ENCODE results near the gene BCO2.
"Not testable (repeated sequence)": the region's sequence is repeated elsewhere in the genome, so short reads cannot be mapped to it uniquely, and the experiment has no call there.

The BCO2 gene

DNA sequence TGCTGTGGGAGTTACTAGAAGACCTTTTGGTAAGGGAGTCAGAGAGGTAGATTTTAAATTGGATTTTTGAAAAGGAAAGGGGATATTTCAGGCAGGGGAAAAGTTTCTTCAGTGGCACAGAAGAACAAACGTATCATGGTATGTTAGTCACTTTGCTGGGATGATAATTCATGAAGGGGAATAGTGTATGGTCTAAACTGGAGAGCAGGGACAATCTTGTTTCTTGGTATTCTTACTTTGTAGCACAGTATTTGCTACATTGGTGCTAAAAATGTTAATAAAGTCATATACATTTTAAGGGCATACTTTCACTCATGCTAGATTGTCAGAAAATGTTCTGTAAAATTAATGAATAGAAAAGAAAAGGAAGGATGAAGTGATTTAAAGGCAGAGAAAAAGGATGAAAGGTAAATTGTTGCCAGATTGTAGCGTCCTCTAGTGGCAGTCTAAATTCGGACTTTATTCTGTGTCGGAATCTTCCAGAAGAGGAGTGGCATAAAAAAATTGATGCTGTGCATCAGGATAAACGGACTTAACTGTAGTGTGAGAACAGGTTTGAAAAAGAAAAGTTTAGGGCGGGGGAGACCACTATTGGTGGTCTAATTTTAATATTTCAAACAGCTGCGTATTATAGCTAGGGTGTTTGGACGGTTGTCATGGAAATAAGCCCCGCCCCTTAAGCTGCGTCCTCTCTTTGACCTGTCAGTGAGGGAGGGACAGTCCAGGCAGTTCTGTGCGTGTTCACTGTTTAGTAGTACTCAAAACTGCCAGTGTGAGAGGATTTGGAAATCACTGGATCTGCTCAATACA lies at the start of gene BCO2:
BCO2 (plus strand) TSS at position 724 of the 810 bp plus-strand sequence. CDS start 90 bp downstream, outside the sequence.
- DNase-seq (ENCODE audit: low spot score), result peak; percentile 95

DNA sequence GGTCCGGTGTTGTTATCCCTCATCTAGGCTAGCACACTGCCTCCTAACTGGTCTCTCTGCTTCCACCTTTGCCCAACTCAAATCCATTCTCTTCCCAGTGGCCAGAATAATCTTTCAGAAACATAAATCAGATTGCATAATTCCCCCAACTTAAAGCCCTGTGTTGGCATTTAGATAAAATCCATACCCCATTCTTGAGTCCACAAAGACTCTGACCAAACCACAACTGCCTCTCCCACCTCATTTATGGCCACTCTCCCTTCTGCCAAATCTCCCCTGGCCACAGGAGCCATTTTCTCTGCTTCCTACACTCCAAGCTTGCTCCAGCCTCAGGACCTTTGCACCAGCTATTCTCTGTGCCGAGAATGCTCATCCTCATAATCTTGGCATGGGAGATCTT lies 48.3 kb upstream of the BCO2 start:
- no peak for DNase-seq (ENCODE audit: low spot score)

DNA sequence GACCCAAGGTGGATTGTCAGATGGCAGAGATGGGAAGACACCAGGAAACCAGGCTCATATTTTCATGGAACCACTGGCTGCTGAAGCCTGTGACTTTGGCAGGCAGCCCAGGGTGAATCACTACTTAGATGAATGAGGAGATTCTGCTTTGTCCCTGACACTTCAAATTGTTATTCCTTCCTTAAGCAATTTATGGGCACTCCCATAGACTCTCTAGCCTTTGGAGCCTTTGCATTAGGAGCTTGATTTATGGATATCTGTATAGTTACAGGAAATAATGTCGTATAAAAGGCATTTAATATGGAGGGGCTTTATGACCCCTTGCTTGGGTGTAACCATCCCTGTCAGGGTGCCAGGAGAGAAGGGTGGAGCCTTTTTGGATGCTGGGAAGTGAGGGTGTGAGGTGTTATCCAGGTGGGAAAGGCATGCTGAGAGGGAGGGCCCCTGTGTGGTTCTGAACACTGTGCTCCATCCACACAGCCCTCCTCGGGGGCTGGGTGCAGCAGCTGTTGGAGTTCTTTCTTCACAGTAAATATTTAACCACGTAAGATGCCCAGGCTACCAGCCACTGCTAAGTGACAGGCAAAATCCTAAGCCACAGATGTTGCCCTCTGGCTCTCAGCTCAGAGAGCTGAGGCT lies 46.7 kb upstream of the BCO2 start:
- peak; percentile 82 for DNase-seq (ENCODE audit: low spot score)

DNA sequence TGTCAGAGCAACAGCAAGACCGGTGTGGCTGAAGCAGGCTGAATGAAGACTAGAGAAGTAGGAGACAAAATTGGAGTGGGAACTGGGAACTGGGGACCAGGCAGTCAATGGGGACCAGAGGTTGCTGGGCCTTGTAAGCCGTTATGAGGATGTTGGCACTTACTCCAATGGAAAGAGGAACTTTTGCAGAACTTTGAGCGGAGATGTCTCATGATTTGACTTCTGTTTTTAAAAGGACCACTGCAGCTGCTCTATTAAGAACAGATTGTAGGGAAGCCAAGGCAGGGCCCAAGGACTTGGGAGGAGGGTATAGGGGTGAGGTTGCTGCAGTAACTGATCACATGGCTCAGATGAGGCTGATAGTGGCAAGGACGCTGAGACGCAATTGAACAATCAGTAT lies 45.7 kb upstream of the BCO2 start:
- peak; percentile 89 for DNase-seq (ENCODE audit: low spot score)

GRCh38 chr11:112132737-112133136 lies 42.6 kb upstream of the BCO2 start:
- no peak for DNase-seq (ENCODE audit: low spot score)

- DNase-seq (ENCODE audit: low spot score), result no peak
Observed at GRCh38 chr11:112134473-112134872, 40.8 kb upstream of the BCO2 start.

GRCh38 chr11:112143597-112143996 lies 31.7 kb upstream of the BCO2 start:
- no peak for DNase-seq (ENCODE audit: low spot score)

DNA sequence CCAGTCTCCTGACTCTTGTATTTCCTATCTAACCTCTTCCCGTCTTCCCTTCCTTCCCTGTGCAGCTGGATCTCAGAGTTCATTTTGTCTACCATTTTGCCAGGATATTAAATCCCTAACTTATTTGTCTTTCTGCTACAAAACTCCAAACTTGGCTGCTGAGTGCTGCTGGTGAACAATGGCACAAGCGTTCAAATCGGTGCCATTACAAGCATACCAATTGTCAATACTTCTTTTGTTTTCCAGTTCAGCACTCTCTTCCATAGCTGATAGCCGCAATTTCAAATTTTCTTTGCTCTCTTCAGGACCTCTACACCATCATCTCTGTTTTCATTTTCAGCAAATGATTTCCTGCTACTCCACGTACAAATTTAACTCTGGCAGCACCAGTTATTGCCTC lies 24.8 kb upstream of the BCO2 start:
- peak; percentile 85 for DNase-seq (ENCODE audit: low spot score)

DNA sequence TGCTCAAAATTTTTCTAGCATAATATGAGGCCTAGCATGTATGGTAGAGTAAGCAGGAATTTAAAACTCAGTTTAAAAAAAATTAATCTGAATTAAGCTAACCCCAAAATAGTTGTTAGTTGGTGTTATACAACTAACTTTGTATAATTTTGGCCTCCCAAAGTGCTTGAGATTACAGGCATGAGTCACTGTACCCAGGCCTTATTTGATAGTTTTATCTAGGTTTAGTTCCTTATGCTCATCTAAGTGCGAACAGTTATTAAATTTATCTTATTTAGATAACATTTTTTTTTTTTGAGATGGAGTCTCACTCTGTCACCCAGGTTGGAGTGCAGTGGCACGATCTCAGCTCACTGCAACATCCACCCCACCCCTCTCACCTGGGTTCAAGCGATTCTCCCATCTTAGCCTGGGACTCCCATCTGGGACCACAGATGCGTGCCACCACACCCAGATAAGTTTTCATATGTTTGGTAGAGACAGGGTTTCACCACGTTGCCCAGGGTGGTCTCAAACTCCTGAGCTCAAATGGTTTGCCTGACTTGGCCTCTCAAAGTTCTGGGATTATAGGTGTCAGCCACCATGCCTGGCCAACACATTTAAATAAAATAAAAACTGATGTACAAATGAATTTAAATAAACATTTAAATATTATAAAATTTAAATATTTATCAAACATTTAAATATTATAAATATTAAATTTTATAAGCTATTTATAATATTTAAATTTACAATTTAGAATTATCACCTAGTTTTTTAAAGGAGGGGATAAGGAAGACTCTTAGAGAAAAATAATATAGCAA lies 19.0 kb upstream of the BCO2 start:
- no peak for DNase-seq (ENCODE audit: low spot score)

- no peak for DNase-seq (ENCODE audit: low spot score)
Observed at GRCh38 chr11:112156956-112157766, 18.2 kb upstream of the BCO2 start.

GRCh38 chr11:112159098-112160065 lies 15.9 kb upstream of the BCO2 start:
- no peak for DNase-seq (ENCODE audit: low spot score)

DNA sequence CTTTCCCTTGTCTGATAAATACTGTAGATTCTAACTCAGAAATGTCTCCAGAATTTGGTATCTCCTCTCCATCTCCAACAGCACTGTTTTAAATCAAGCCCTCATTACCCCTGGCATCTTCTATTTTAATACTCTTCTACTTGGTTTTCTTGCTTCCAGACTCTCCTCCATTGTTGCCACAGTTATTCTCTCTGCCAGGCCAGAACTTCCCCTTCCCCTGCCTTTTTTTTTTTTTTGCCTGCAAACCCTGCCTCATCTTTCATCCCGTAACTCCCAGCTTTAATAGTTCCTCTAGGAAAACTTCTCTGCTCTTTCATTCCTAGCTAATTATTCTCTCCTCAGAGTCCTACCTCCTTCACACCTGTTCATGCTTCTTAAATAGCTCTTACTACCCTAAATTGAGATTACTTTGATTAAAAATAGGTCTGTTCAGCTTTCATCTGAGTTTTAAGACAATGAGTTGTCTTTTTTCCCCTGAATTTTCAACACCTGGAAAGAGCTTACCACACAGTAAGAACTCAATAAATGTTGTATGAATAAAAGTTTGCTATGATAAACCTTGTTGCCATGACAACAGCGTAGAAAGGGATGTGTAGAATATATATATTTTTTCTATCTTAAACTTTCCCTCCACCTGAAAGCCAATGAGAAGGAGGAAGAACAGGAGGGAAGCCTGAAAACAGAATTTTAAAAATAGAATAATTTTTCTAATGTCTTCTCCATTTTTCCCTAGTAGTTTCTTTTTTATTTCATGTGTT lies 15.0 kb upstream of the BCO2 start:
- no peak for DNase-seq (ENCODE audit: low spot score)

DNA sequence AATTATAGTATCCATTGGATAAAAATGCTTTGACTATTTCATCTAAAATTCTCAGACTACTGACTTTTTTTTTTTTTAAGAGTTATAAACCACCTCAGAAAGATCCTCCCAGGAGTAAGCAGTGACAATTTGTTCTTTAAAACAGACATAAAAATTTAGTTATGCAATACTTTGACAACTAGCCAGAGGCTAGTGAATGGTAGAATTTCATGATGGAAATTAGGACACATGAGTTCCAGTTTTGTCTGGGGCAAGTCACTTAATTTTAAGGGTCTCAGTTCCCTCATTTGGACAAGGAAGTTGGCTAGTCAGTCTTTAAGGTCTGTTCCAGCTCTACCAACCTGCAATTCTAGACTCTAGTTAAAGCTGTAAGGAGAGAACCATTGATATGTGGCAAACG lies 14.3 kb upstream of the BCO2 start:
- DNase-seq (ENCODE audit: low spot score), result no peak

GRCh38 chr11:112162200-112162599 lies 13.1 kb upstream of the BCO2 start:
- DNase-seq (ENCODE audit: low spot score), result not testable (repeated sequence)

DNA sequence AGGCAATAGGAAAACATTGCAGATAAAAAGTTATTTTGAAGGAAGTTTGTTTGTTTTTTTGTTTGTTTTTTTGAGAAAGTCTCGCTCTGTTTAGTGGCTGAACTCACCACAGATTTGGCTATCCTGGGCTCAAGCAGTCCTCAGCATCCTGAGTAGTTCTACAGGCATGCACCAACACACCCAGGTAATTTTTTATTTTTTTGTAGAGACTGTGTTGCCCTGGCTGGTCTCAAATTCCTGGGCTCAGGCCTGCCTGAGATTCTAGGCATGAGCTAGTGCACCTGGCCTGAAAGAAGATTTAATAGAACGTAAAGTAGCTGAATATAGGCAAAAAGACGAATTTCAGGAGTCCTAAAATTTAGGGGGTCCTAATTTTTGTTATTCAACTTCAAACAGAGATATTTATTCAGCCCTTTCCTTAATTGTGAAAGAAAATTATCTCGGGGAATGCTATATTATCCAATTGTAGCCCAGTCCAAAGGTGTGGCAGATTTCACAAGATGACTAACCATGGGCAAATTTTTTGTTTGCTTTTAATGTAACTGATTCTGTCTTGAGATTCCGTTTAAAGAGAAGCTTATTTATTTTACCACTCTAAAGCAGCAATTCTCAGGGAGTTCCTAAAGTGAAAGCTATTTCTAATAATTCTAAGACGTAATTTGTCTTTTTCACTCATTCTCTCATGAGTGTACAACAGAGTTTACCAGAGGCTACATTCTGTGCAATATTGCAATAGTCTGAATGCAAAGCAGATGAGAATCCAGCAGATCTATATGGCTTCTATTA lies 12.4 kb upstream of the BCO2 start:
- DNase-seq (ENCODE audit: low spot score), result no peak

DNA sequence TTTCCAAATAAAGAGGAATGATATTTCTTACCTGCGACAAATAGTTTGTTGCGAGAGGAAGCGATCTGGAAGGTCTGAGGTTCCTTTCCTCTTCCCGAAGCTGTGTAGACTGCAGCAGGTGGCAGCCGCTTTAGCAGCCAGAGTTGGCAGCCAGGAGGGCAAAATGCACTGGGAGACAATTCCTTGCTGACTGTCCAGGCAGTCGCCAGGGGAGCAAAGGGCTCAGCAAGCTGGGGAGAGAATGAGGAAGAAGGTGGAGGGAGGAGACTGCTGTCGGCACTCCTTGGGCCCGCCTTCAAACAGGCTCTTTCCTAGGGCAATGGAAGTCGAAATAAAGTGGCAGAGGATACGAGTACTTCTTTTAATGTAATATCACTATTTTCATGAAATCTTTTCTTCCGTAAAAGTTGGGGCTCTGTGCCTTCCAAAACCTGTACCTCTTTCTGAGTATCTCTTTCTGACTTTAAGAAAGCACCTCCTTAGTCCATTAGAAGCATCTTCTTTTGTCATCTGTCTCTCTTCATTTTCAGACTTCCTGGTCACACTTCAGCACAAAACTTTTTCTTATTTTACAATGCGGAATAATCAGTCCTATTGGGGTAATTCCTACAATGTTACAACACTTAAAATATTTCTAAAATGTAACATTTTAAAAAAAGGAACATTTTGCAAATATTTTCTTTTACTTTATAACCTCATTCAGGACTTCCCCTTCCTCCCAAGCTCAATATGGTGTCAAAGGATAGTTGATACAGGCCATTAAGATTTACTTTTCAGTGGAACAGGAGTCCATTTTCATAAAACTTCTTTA lies 11.2 kb upstream of the BCO2 start, which contains the start of gene IL18:
IL18 (minus strand) TSS at position 220 of the 811 bp plus-strand sequence. CDS start 9,041 bp downstream, outside the sequence.
- DNase-seq (ENCODE audit: low spot score), result no peak

DNA sequence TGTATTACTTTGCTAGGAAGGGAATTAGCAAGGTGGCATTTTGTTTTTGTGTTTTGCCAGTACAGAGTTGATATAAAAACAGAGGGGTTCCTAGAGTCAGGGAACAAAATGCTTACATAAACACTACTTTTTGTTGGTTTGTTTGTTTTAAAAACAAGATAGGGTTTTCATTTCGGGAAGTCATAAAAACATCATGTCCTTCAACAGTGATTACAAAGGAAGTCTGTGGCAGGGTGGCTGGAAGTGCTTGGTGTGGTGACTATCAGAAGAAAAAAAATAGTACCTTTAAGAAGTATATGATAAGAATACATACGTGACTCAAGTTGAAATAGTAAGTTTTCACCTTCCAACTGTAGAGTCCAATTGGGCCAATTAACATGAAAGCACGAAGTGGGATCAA lies 10.3 kb upstream of the BCO2 start:
- no peak for DNase-seq (ENCODE audit: low spot score)

- no peak for DNase-seq (ENCODE audit: low spot score)
Observed at GRCh38 chr11:112166562-112166961, 8.8 kb upstream of the BCO2 start.

Measured in pons (tissue), 1 donor.